Uterus (tissue), 4 donors: ENCODE results near the gene GJB6. TPM values are rescaled to one million over a fixed set of nuclear protein-coding genes. Genes with fewer than 3 reads are reported as not detected.

Experiments
- DNase-seq, 2 donors: peaks; one replicate each; pipeline ENCODE4 v3.0.0-alpha.2; 2019 to 2020
- H3K27ac ChIP-seq, 2 donors: fragments of 200-600 bp; sonication (generic); 1 replicate in 1 of 2; 2 replicates in 1 of 2; pipeline ENCODE4 v1.5.1; 2016 to 2018
- H3K27me3 ChIP-seq, 2 donors: fragments of 200-600 bp; sonication (generic); one replicate each; pipeline ENCODE4 v1.5.1; 2018 to 2019; ENCODE audit warnings: control low read depth in 1 of 2
- H3K36me3 ChIP-seq, 2 donors: fragments of 200-600 bp; sonication (generic); one replicate each; pipeline ENCODE4 v1.5.1; 2019; ENCODE audit warnings: control low read depth in 1 of 2
- H3K4me1 ChIP-seq, 2 donors: fragments of 200-600 bp; sonication (generic); one replicate each; pipeline ENCODE4 v1.5.1; 2018 to 2019; ENCODE audit warnings: control low read depth in 1 of 2
- H3K4me3 ChIP-seq, 2 donors: fragments of 200-600 bp; sonication (generic); 1 replicate in 1 of 2; 2 replicates in 1 of 2; pipeline ENCODE4 v1.5.1; 2018 to 2019; ENCODE audit warnings: mild to moderate bottlenecking in 1 of 2
- H3K9me3 ChIP-seq, 2 donors: fragments of 200-600 bp; sonication (generic); one replicate each; pipeline ENCODE4 v1.5.1; 2019; ENCODE audit warnings: control low read depth in 1 of 2
- CTCF ChIP-seq, 4 experiments: fragments of 200-600 bp in 2 of 4; fragments of 450-650 bp in 2 of 4; sonication (generic) in 2 of 4; IDR thresholded peaks; one replicate each; pipeline ENCODE4 v1.5.1; 2016 to 2019; ENCODE audit warnings: antibody characterized with exemption in 4 of 4, mild to moderate bottlenecking in 2 of 4, moderate library complexity in 1 of 4
- POLR2A ChIP-seq, 2 donors: fragments of 450-650 bp; IDR thresholded peaks; one replicate each; pipeline ENCODE4 v1.6.1; 2016; ENCODE audit warnings: antibody characterized with exemption in 2 of 2, mild to moderate bottlenecking in 1 of 2, moderate library complexity in 1 of 2
- intact Hi-C: fragments of 100-400 bp; cut with DNase I; formaldehyde crosslinking; loops from one replicate; pipeline ENCODE4 v1.15.1; 2023; ENCODE audit warnings: low total_unique reads
- total RNA-seq, 4 donors: library from RNA; depleted of rRNA in 3 of 4; stranded (reverse); fragments of >200 nt in 3 of 4; gene quantifications; one replicate each; pipeline versions ENCODE4 v1.1.0 to v1.2.4, GENCODE V29; 2014 to 2023
- donor health status: DM: yes; HTN: yes; CAD: no.

The GJB6 gene
- total RNA-seq, 4 donors from 2014 or later = 0.41 TPM; not detected in 3

GRCh38 chr13:20227288-20227687 lies 4.8 kb downstream of the GJB6 start:
- Histone ChIP-seq H3K4me3 (no peak overlapping the region), H3K9me3 (no peaks in the 10 kb centered on the region), H3K4me1 (peaks cover 0 to 7% of the 10 kb centered on the region in 2 donors), H3K36me3 (no peaks in the 10 kb centered on the region), H3K27me3 (peaks cover 0 to 11% of the 10 kb centered on the region in 2 donors), H3K27ac (no peak overlapping the region)
- intact Hi-C loops = no loop called here
- TF ChIP-seq CTCF (IDR thresholded peaks at IDR 0.05) (no peak), POLR2A (IDR thresholded peaks at IDR 0.05) (no peak)
- DNase-seq = no peak

DNA sequence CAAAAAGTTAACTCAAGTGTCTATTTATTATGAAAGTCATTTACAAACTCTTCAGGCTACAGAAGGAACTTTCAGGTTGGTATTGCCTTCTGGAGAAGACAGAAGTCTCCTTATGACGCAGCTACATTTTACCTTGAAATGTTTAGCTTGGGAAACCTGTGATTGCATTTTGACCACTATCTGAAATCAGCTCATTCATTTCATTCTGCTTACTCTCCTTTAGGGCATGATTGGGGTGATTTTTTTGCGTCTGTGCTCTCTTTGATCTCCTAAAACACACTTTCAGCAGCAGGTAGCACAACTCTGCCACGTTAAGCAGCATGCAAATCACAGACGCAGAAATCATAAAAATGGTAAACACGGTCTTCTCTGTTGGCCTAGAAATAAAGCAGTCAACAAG lies 9.6 kb downstream of the GJB6 start:
- intact Hi-C loops = no loop called here

GRCh38 chr13:20221772-20222171 lies 10.3 kb downstream of the GJB6 start:
- Histone ChIP-seq H3K4me3 (no peak overlapping the region), H3K27ac (no peak overlapping the region), H3K4me1 (no peaks in the 10 kb centered on the region), H3K36me3 (no peaks in the 10 kb centered on the region), H3K9me3 (no peaks in the 10 kb centered on the region), H3K27me3 (no peaks in the 10 kb centered on the region)
- TF ChIP-seq POLR2A (IDR thresholded peaks at IDR 0.05) = no peak
- no peak for TF ChIP-seq CTCF (IDR thresholded peaks at IDR 0.05)
- intact Hi-C loops = no loop called here
- no peak for DNase-seq

More for the DNA sequence above, 9.6 kb downstream of the GJB6 start:
- no peak for DNase-seq
- TF ChIP-seq POLR2A (IDR thresholded peaks at IDR 0.05) (no peak), CTCF (IDR thresholded peaks at IDR 0.05) (no peak)
- no peaks in the 10 kb centered on the region for H3K27me3 ChIP-seq
- H3K27ac ChIP-seq = no peak overlapping the region
- H3K9me3 ChIP-seq = no peaks in the 10 kb centered on the region
- H3K4me3 ChIP-seq = no peak overlapping the region
- H3K4me1 ChIP-seq = no peaks in the 10 kb centered on the region
- H3K36me3 ChIP-seq = no peaks in the 10 kb centered on the region

GRCh38 chr13:20219577-20219976 lies 12.5 kb downstream of the GJB6 start:
- intact Hi-C loops = no loop called here

DNA sequence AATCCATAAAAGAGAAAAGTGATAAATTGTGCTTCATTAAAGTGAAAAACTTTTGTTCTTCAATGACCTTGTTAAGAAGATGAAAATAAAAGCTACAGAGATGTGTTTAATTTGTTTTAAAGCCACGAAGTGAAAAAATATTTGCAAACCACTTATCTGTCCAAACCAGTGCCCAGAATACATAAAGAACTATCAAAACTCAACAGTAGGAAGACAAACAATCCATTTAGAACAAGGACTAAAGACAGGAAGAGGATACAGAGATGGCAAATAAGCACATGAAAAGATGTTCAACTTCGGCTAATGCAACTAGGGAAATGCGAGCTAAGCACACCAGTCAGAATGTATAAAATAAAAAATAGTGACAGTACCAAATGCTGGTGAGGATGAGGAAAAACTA lies 15.0 kb downstream of the GJB6 start:
- intact Hi-C loops = no loop called here
- Histone ChIP-seq H3K9me3 (no peaks in the 10 kb centered on the region), H3K27ac (no peak overlapping the region), H3K36me3 (no peaks in the 10 kb centered on the region), H3K4me3 (no peak overlapping the region), H3K4me1 (no peaks in the 10 kb centered on the region), H3K27me3 (no peaks in the 10 kb centered on the region)
- no peak for DNase-seq
- TF ChIP-seq POLR2A (IDR thresholded peaks at IDR 0.05) (no peak), CTCF (IDR thresholded peaks at IDR 0.05) (no peak)

More at GRCh38 chr13:20219577-20219976, 12.5 kb downstream of the GJB6 start:
- no peaks in the 10 kb centered on the region for H3K9me3 ChIP-seq
- no peaks in the 10 kb centered on the region for H3K27me3 ChIP-seq
- H3K4me3 ChIP-seq = no peak overlapping the region
- no peaks in the 10 kb centered on the region for H3K4me1 ChIP-seq
- no peak for TF ChIP-seq CTCF (IDR thresholded peaks at IDR 0.05)
- TF ChIP-seq POLR2A (IDR thresholded peaks at IDR 0.05) = no peak
- no peak overlapping the region for H3K27ac ChIP-seq
- no peak for DNase-seq
- no peaks in the 10 kb centered on the region for H3K36me3 ChIP-seq
